ENCODE results near the gene ACADSB. TPM values are rescaled to one million over a fixed set of nuclear protein-coding genes. Genes with fewer than 3 reads are reported as not detected.

ACADSB gene
- total and polyA plus RNA-seq, 10 of the 15 experiments (the other 5 are each of a cell fraction or from before 2014, with no cell fraction given) = 10.8 to 24.0 (median 15.0) TPM

GRCh38 chr10:123014772-123015171 is 6.0 kb downstream of the ACADSB start:
- WGBS (ENCODE audit: insufficient coverage, insufficient replicate concordance, low lambda C conversion rate, missing lambda C conversion rate) = 91% methylated on average over 2 of the region's 2 CpGs
- Histone ChIP-seq H3K27ac (ENCODE audit: control insufficient read depth, insufficient read depth) (no peak overlapping the region), H3K36me3 (ENCODE audit: control insufficient read depth in 2 of 2, insufficient read depth in 2 of 2, low read length in 1 of 2) (no peaks in the 10 kb centered on the region), H2AFZ (ENCODE audit: control insufficient read depth, low read depth, low read length) (no peak overlapping the region), H3K4me3 (no peak overlapping the region), H3K79me2 (ENCODE audit: control insufficient read depth, insufficient read depth, low read length) (peaks cover under 1% of the 10 kb centered on the region; the same call in 1 of the 2 replicates), H3K4me2 (ENCODE audit: control insufficient read depth, insufficient read depth) (no peak overlapping the region), H3K27me3 (replicated peaks in 1 of 2; ENCODE audit: control insufficient read depth in 2 of 2, insufficient read depth in 2 of 2, low read length in 1 of 2) (no peaks in the 10 kb centered on the region), H4K20me1 (ENCODE audit: control insufficient read depth, insufficient read depth) (no peaks in the 10 kb centered on the region), H3K9me3 (replicated peaks; ENCODE audit: control insufficient read depth, insufficient read depth, low read length) (no peaks in the 10 kb centered on the region; the same call in 2 of the 3 replicates), H3K4me1 (ENCODE audit: control insufficient read depth, insufficient read depth, low read length) (no peaks in the 10 kb centered on the region), H3K9ac (ENCODE audit: control insufficient read depth, insufficient read depth, low read length) (no peak overlapping the region)
- ATAC-seq (no peak), DNase-seq (ENCODE audit: low read depth, low spot score) (no peak), FAIRE-seq (no peak)
- ChIA-PET RAD21 (ENCODE audit: unreplicated experiment) (no interaction called here), CTCF (interaction anchor here (0.8 kb wide), 1 partner anchor 119 kb away, joined by 3 read pairs; no protein-coding TSS in a partner anchor), SMC1A (ENCODE audit: uncharacterized antibody, unreplicated experiment) (interaction anchor here (1.2 kb wide), 1 partner anchor 11 kb away, joined by 3 read pairs; no protein-coding TSS in a partner anchor), POLR2A (no interaction called here)
- in situ Hi-C loops (cut with MboI) (no loop called here), intact Hi-C loops (cut with micrococcal nuclease; ENCODE audit: unreplicated experiment) (no loop called here)
- TF ChIP-seq, protein P1, sequence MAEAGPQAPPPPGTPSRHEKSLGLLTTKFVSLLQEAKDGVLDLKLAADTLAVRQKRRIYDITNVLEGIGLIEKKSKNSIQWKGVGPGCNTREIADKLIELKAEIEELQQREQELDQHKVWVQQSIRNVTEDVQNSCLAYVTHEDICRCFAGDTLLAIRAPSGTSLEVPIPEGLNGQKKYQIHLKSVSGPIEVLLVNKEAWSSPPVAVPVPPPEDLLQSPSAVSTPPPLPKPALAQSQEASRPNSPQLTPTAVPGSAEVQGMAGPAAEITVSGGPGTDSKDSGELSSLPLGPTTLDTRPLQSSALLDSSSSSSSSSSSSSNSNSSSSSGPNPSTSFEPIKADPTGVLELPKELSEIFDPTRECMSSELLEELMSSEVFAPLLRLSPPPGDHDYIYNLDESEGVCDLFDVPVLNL (IDR thresholded peaks at IDR 0.05; ENCODE audit: low read depth, low read length) = no peak
- TF ChIP-seq, protein P2, sequence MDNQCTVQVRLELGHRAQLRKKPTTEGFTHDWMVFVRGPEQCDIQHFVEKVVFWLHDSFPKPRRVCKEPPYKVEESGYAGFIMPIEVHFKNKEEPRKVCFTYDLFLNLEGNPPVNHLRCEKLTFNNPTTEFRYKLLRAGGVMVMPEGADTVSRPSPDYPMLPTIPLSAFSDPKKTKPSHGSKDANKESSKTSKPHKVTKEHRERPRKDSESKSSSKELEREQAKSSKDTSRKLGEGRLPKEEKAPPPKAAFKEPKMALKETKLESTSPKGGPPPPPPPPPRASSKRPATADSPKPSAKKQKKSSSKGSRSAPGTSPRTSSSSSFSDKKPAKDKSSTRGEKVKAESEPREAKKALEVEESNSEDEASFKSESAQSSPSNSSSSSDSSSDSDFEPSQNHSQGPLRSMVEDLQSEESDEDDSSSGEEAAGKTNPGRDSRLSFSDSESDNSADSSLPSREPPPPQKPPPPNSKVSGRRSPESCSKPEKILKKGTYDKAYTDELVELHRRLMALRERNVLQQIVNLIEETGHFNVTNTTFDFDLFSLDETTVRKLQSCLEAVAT (IDR thresholded peaks at IDR 0.05) = no peak
- TF ChIP-seq, protein P3, sequence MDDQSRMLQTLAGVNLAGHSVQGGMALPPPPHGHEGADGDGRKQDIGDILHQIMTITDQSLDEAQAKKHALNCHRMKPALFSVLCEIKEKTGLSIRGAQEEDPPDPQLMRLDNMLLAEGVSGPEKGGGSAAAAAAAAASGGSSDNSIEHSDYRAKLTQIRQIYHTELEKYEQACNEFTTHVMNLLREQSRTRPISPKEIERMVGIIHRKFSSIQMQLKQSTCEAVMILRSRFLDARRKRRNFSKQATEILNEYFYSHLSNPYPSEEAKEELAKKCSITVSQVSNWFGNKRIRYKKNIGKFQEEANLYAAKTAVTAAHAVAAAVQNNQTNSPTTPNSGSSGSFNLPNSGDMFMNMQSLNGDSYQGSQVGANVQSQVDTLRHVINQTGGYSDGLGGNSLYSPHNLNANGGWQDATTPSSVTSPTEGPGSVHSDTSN (IDR thresholded peaks at IDR 0.05; ENCODE audit: insufficient replicate concordance, low read depth, low read length) = no peak
- TF ChIP-seq NFYA (IDR thresholded peaks at IDR 0.05; ENCODE audit: borderline replicate concordance, low read depth, low read length) (no peak), GABPA (IDR thresholded peaks at IDR 0.05; ENCODE audit: low read depth) (no peak), POU2F2 (IDR thresholded peaks at IDR 0.05; ENCODE audit: borderline replicate concordance, low read depth, low read length) (no peak), ATF2 (IDR thresholded peaks at IDR 0.05; ENCODE audit: low read length) (no peak), ZBED1 (IDR thresholded peaks at IDR 0.05; ENCODE audit: borderline replicate concordance) (no peak), STAT1 (conservative IDR thresholded peaks at IDR 0.05) (no peak), NR2C1 (IDR thresholded peaks at IDR 0.05) (no peak)
- TF ChIP-seq, protein P4, sequence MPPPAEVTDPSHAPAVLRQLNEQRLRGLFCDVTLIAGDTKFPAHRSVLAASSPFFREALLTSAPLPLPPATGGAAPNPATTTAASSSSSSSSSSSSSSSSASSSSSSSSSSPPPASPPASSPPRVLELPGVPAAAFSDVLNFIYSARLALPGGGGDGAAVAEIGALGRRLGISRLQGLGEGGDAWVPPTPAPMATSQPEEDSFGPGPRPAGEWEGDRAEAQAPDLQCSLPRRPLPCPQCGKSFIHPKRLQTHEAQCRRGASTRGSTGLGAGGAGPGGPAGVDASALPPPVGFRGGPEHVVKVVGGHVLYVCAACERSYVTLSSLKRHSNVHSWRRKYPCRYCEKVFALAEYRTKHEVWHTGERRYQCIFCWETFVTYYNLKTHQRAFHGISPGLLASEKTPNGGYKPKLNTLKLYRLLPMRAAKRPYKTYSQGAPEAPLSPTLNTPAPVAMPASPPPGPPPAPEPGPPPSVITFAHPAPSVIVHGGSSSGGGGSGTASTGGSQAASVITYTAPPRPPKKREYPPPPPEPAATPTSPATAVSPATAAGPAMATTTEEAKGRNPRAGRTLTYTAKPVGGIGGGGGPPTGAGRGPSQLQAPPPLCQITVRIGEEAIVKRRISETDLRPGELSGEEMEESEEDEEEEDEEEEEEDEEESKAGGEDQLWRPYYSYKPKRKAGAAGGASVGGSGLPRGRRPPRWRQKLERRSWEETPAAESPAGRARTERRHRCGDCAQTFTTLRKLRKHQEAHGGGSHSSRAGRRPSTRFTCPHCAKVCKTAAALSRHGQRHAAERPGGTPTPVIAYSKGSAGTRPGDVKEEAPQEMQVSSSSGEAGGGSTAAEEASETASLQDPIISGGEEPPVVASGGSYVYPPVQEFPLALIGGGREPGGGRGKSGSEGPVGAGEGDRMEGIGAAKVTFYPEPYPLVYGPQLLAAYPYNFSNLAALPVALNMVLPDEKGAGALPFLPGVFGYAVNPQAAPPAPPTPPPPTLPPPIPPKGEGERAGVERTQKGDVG (CRISPR knock-in tag; IDR thresholded peaks at IDR 0.05) = no peak
- TF ChIP-seq, protein P5, sequence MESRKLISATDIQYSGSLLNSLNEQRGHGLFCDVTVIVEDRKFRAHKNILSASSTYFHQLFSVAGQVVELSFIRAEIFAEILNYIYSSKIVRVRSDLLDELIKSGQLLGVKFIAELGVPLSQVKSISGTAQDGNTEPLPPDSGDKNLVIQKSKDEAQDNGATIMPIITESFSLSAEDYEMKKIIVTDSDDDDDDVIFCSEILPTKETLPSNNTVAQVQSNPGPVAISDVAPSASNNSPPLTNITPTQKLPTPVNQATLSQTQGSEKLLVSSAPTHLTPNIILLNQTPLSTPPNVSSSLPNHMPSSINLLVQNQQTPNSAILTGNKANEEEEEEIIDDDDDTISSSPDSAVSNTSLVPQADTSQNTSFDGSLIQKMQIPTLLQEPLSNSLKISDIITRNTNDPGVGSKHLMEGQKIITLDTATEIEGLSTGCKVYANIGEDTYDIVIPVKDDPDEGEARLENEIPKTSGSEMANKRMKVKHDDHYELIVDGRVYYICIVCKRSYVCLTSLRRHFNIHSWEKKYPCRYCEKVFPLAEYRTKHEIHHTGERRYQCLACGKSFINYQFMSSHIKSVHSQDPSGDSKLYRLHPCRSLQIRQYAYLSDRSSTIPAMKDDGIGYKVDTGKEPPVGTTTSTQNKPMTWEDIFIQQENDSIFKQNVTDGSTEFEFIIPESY (IDR thresholded peaks at IDR 0.05) = no peak
- no TSS peak for BruUV-seq (replicated peaks)
